Measurements from ENCODE around the gene SFMBT2. TPM values are rescaled to one million over a fixed set of nuclear protein-coding genes. Genes with fewer than 3 reads are reported as not detected.
"Not testable (repeated sequence)": the region's sequence is repeated elsewhere in the genome, so short reads cannot be mapped to it uniquely, and the experiment has no call there.

SFMBT2 gene
- total and polyA plus RNA-seq, 2 of the 4 experiments (the other 2 are of a cell fraction): 0.70 to 1.3 TPM

- TF ChIP-seq ELK1 (IDR thresholded peaks at IDR 0.05; ENCODE audit: borderline replicate concordance, low read depth, low read length): no peak
- no peak for TF ChIP-seq MAZ (IDR thresholded peaks at IDR 0.05; ENCODE audit: borderline replicate concordance, low read depth, low read length)
- no peak for TF ChIP-seq BHLHE40 (IDR thresholded peaks at IDR 0.05; ENCODE audit: low read depth, low read length)
Measured at GRCh38 chr10:7300384-7300971, 110.4 kb downstream of the SFMBT2 start (continued).

- H3K9me3 ChIP-seq (ENCODE audit: control insufficient read depth, insufficient read depth, low read length); H2AK5ac ChIP-seq (ENCODE audit: low read depth, low read length); intact Hi-C loops (cut with micrococcal nuclease); H3K27me3 ChIP-seq (ENCODE audit: control insufficient read depth, insufficient read depth, low read length); H4K8ac ChIP-seq (ENCODE audit: low read depth in 2 of 2, low read length in 2 of 2); H3K4me2 ChIP-seq (ENCODE audit: low read depth, low read length); H2BK120ac ChIP-seq (ENCODE audit: low read depth, low read length); H3K79me1 ChIP-seq (ENCODE audit: low read depth in 1 of 2, low read length in 2 of 2); BruUV-seq (replicated peaks); H2AFZ ChIP-seq (replicated peaks; ENCODE audit: low read length, poor library complexity); H4K20me1 ChIP-seq (ENCODE audit: insufficient read depth, low read length); ATAC-seq (ENCODE audit: low read depth); H3K4me1 ChIP-seq (ENCODE audit: control insufficient read depth, insufficient read depth, low read length); H4K5ac ChIP-seq (ENCODE audit: low read depth, low read length); H4K91ac ChIP-seq (ENCODE audit: insufficient read depth, low read depth, low read length); dilution Hi-C loops (cut with HindIII; ENCODE audit: low sequenced_read_pairs, unreplicated experiment); H3K14ac ChIP-seq (replicated peaks; ENCODE audit: low read depth, low read length); H3K18ac ChIP-seq (ENCODE audit: low read depth, low read length); H2BK15ac ChIP-seq (ENCODE audit: low read depth, low read length); H3K27ac ChIP-seq (ENCODE audit: insufficient read depth, low read length); H2AK9ac ChIP-seq (replicated peaks; ENCODE audit: low read depth, low read length, poor library complexity); H3K36me3 ChIP-seq (ENCODE audit: control insufficient read depth, insufficient read depth, low read length); H3K9me1 ChIP-seq (ENCODE audit: insufficient read depth, low read length); H3K4me3 ChIP-seq (ENCODE audit: insufficient read depth, low read depth, low read length); in situ Hi-C loops (cut with MboI; ENCODE audit: low sequenced_read_pairs); DNase-seq; H3K9ac ChIP-seq (ENCODE audit: low read depth, low read length); H3K23ac ChIP-seq (ENCODE audit: low read depth, low read length); H2BK20ac ChIP-seq (ENCODE audit: low read depth, low read length); H3K4ac ChIP-seq (ENCODE audit: low read depth, low read length); H2BK5ac ChIP-seq (ENCODE audit: low read depth, low read length, poor library complexity, severe bottlenecking); H3K56ac ChIP-seq (ENCODE audit: extremely low read depth, insufficient read depth, low read length): not testable (repeated sequence)
- ChIA-PET POLR2A (ENCODE audit: unreplicated experiment) (interaction anchor here (0.6 kb wide), 1 partner anchor 379 kb away, joined by 4 read pairs; no protein-coding TSS in a partner anchor), CTCF (interaction anchor here (0.6 kb wide), 1 partner anchor 420 kb away, joined by 6 read pairs; no protein-coding TSS in a partner anchor)
- no CpG with 5 or more reads among the region's 7 CpGs for WGBS, 2 experiments (ENCODE audit: extremely low coverage in 2 of 2, insufficient read length in 1 of 2)
Measured at GRCh38 chr10:7299601-7300325, 111.1 kb downstream of the SFMBT2 start.

Data from IMR-90 (cell line).